OCI-LY3 (cell line): ENCODE data around the gene NTRK2.

ENCODE experiments used
- CTCF ChIP-seq: fragments of 200-600, 300-600 bp; sonication (generic); IDR thresholded peaks from 2 replicates; pipeline ENCODE4 v1.5.1; 2014; ENCODE audit warnings: antibody characterized with exemption, low read length, low read depth
- EZH2phosphoT487 ChIP-seq: fragments of 200-600 bp; shearing (Covaris generic); IDR thresholded peaks from 2 replicates; pipeline ENCODE4 v1.6.1; 2018; ENCODE audit warnings: antibody characterized with exemption, mixed run types, low read depth

GRCh38 chr9:84898188-84898587 lies 228.7 kb downstream of the NTRK2 start:
- no peak for TF ChIP-seq CTCF
- no peak for TF ChIP-seq EZH2phosphoT487
